HG03097 (cell line): ENCODE data around the gene KRTAP9-3.
"Not testable (repeated sequence)": the region's sequence is repeated elsewhere in the genome, so short reads cannot be mapped to it uniquely, and the experiment has no call there.

Experiments
- ATAC-seq: cut with Tn5 transposase; IDR thresholded peaks from one replicate; pipeline ENCODE4 v1.9.1; 2021; ENCODE audit not compliant: unreplicated experiment, low FRiP score

The KRTAP9-3 gene

GRCh38 chr17:41249637-41250240, 17.5 kb downstream of the KRTAP9-3 start, which contains the start of gene KRTAP9-4:
Gene KRTAP9-4 (plus strand): TSS chr17:41249687. CDS start chr17:41249721, 34 bp downstream.
- not testable (repeated sequence) for ATAC-seq

- ATAC-seq, result no peak
Measured at GRCh38 chr17:41251261-41251660, 19.0 kb downstream of the KRTAP9-3 start.

GRCh38 chr17:41254861-41255260, 22.6 kb downstream of the KRTAP9-3 start:
- ATAC-seq, result no peak

GRCh38 chr17:41255381-41256290, 23.4 kb downstream of the KRTAP9-3 start, which contains the start of gene KRTAP9-9:
Gene KRTAP9-9 (plus strand): TSS chr17:41255384.
- ATAC-seq, result not testable (repeated sequence)

GRCh38 chr17:41256291-41256685, 24.0 kb downstream of the KRTAP9-3 start:
- no peak for ATAC-seq

- ATAC-seq, result no peak
Measured at GRCh38 chr17:41258406-41258805, 26.2 kb downstream of the KRTAP9-3 start.

- ATAC-seq, result no peak
Measured at GRCh38 chr17:41263212-41263611, 31.0 kb downstream of the KRTAP9-3 start.

- ATAC-seq, result no peak
Measured at GRCh38 chr17:41264599-41264998, 32.4 kb downstream of the KRTAP9-3 start.

- no peak for ATAC-seq
Measured at GRCh38 chr17:41265078-41265477, 32.8 kb downstream of the KRTAP9-3 start, which contains the start of gene KRTAP9-6. Gene KRTAP9-6 (plus strand): TSS chr17:41265378. CDS start chr17:41265378, 0 bp downstream.

GRCh38 chr17:41267711-41268110, 35.5 kb downstream of the KRTAP9-3 start:
- no peak for ATAC-seq

GRCh38 chr17:41271323-41271722, 39.1 kb downstream of the KRTAP9-3 start:
- not testable (repeated sequence) for ATAC-seq

- ATAC-seq, result no peak
Measured at GRCh38 chr17:41271858-41272257, 39.6 kb downstream of the KRTAP9-3 start.

- ATAC-seq, result not testable (repeated sequence)
Measured at GRCh38 chr17:41275648-41276190, 43.5 kb downstream of the KRTAP9-3 start, which contains the start of gene KRTAP9-7. Gene KRTAP9-7 (plus strand): TSS chr17:41275698. CDS start chr17:41275698, 0 bp downstream.

GRCh38 chr17:41278176-41278955, 46.1 kb downstream of the KRTAP9-3 start:
- no peak for ATAC-seq
